Mucosa of stomach (tissue), 1 donor: ENCODE measurements around the gene MUC5AC.
"Not testable (repeated sequence)": the region's sequence is repeated elsewhere in the genome, so short reads cannot be mapped to it uniquely, and the experiment has no call there.

Experiments used
- H3K27me3 ChIP-seq: one replicate; pipeline ENCODE4 v1.7.0; 2013; ENCODE audit warnings: mild to moderate bottlenecking, low read length; ENCODE audit not compliant: control insufficient read depth, insufficient read depth
- H3K36me3 ChIP-seq: one replicate; pipeline ENCODE4 v1.7.0; 2013; ENCODE audit warnings: low read length; ENCODE audit not compliant: control insufficient read depth, insufficient read depth
- H3K4me1 ChIP-seq: one replicate; pipeline ENCODE4 v1.7.0; 2013; ENCODE audit warnings: mild to moderate bottlenecking, low read length; ENCODE audit not compliant: control insufficient read depth, insufficient read depth
- H3K4me3 ChIP-seq: one replicate; pipeline ENCODE4 v1.7.0; 2013; ENCODE audit warnings: low read length
- H3K9ac ChIP-seq: one replicate; pipeline ENCODE4 v1.7.0; 2013; ENCODE audit warnings: mild to moderate bottlenecking, low read length, moderate library complexity
- H3K9me3 ChIP-seq: one replicate; pipeline ENCODE4 v1.7.0; 2013; ENCODE audit warnings: mild to moderate bottlenecking, low read length, moderate library complexity; ENCODE audit not compliant: control insufficient read depth
- donor health status: Pancreatic carcinoma.

The MUC5AC gene

DNA sequence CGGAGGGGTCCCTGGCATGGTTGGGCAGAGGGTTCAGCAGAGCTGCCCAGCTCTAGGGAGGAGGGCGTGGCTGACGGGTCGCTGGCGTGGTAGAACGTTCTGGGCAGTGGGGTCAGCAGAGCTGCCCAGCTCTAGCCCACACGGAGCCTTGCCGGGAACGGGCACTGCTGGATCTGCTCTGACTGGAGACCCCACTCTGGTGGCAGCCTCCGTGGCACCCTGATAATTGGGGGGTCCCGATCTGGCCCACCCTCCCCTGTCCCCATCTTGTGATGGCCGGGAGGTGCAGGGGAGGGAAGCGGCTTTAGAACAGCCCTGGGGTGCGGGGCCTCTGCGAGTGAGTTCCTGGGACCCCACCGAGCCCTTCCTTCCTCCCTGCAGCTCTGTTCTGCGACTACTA, 21.9 kb downstream of the MUC5AC start:
- no peaks in the 10 kb centered on the region for H3K27me3 ChIP-seq
- peaks cover 18% of the 10 kb centered on the region for H3K4me1 ChIP-seq
- H3K9me3 ChIP-seq = no peaks in the 10 kb centered on the region
- H3K36me3 ChIP-seq = peaks cover 59% of the 10 kb centered on the region
- no peak overlapping the region for H3K4me3 ChIP-seq
- no peak overlapping the region for H3K9ac ChIP-seq

- Histone ChIP-seq H3K9me3 (no peaks in the 10 kb centered on the region), H3K36me3 (peaks cover 58% of the 10 kb centered on the region), H3K4me3 (no peak overlapping the region), H3K4me1 (peaks cover 18% of the 10 kb centered on the region), H3K27me3 (no peaks in the 10 kb centered on the region), H3K9ac (no peak overlapping the region)
Observed at GRCh38 chr11:1180171-1180570, 22.4 kb downstream of the MUC5AC start.

DNA sequence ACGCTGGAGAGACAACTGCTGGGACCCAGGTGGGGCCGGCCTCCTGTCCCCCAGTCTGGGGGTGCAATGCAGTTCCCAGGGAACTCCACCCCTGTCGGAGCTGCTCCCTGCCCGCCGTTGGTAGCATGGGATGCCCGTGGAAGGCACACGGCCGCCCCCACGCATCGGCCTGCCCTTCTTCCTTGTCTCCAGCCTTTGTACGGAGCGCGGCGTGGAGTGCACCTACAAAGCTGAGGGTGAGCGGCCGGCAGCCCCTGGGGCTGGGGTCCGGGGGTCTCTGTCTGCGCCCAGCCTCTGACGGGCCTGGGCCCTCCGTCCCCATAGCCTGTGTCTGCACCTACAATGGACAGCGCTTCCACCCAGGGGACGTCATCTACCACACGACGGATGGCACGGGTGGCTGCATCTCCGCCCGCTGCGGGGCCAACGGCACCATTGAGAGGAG, 23.2 kb downstream of the MUC5AC start:
- H3K9ac ChIP-seq = no peak overlapping the region
- H3K9me3 ChIP-seq = no peaks in the 10 kb centered on the region
- peaks cover 58% of the 10 kb centered on the region for H3K36me3 ChIP-seq
- peaks cover 12% of the 10 kb centered on the region for H3K4me1 ChIP-seq
- no peaks in the 10 kb centered on the region for H3K27me3 ChIP-seq
- H3K4me3 ChIP-seq = no peak overlapping the region

DNA sequence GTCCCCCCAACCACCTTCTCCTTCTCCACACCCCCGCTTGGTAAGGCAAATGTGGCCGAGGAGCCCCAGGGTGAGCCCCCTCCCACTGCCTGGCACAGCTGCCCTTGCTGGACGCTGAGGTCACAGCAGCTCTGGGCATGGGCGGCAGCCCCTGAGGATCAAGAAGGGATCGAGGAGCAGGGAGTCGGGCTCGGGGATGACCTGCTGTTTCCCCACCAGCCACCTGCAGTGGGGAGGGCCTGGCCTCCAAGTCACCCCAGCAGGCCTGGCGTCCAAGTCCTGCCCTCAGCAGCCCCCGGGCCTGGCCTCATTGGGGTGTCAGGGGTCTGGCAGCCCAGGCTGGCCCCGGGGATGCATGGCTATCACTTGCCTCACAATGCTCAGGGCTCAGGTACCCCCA, 23.7 kb downstream of the MUC5AC start:
- Histone ChIP-seq H3K9ac (no peak overlapping the region), H3K4me3 (no peak overlapping the region), H3K9me3 (no peaks in the 10 kb centered on the region), H3K36me3 (peaks cover 57% of the 10 kb centered on the region), H3K27me3 (no peaks in the 10 kb centered on the region), H3K4me1 (peaks cover 15% of the 10 kb centered on the region)

- Histone ChIP-seq H3K9me3 (no peaks in the 10 kb centered on the region), H3K4me3 (no peak overlapping the region), H3K36me3 (peaks cover 58% of the 10 kb centered on the region), H3K9ac (no peak overlapping the region), H3K27me3 (no peaks in the 10 kb centered on the region), H3K4me1 (peaks cover 15% of the 10 kb centered on the region)
Observed at GRCh38 chr11:1181853-1182535, 24.2 kb downstream of the MUC5AC start.

- not testable (repeated sequence) for H3K9me3 ChIP-seq, H3K27me3 ChIP-seq, H3K9ac ChIP-seq, H3K4me3 ChIP-seq, H3K4me1 ChIP-seq
- peaks cover 49% of the 10 kb centered on the region for H3K36me3 ChIP-seq
Observed at GRCh38 chr11:1184139-1184538, 26.4 kb downstream of the MUC5AC start.

GRCh38 chr11:1188451-1189130, 30.8 kb downstream of the MUC5AC start:
- H3K4me1 ChIP-seq = peaks cover 11% of the 10 kb centered on the region
- not testable (repeated sequence) for H3K4me3 ChIP-seq, H3K9ac ChIP-seq, H3K9me3 ChIP-seq, H3K27me3 ChIP-seq
- H3K36me3 ChIP-seq = peaks cover 58% of the 10 kb centered on the region

GRCh38 chr11:1189816-1190215, 32.1 kb downstream of the MUC5AC start:
- H3K9ac ChIP-seq, H3K9me3 ChIP-seq, H3K27me3 ChIP-seq, H3K4me3 ChIP-seq: not testable (repeated sequence)
- Histone ChIP-seq H3K4me1 (peaks cover 11% of the 10 kb centered on the region), H3K36me3 (peaks cover 66% of the 10 kb centered on the region)

DNA sequence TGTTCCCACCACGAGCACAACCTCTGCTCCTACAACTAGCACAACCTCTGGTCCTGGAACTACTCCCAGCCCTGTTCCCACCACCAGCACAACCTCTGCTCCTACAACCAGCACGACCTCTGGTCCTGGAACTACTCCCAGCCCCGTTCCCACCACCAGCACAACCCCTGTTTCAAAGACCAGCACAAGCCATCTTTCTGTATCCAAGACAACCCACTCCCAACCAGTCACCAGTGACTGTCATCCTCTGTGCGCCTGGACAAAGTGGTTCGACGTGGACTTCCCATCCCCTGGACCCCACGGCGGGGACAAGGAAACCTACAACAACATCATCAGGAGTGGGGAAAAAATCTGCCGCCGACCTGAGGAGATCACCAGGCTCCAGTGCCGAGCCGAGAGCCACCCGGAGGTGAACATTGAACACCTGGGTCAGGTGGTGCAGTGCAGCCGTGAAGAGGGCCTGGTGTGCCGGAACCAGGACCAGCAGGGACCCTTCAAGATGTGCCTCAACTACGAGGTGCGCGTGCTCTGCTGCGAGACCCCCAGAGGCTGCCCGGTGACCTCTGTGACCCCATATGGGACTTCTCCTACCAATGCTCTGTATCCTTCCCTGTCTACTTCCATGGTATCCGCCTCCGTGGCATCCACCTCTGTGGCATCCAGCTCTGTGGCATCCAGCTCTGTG, 34.2 kb downstream of the MUC5AC start:
- peaks cover 60% of the 10 kb centered on the region for H3K36me3 ChIP-seq
- H3K4me3 ChIP-seq, H3K4me1 ChIP-seq, H3K27me3 ChIP-seq, H3K9ac ChIP-seq, H3K9me3 ChIP-seq: not testable (repeated sequence)

DNA sequence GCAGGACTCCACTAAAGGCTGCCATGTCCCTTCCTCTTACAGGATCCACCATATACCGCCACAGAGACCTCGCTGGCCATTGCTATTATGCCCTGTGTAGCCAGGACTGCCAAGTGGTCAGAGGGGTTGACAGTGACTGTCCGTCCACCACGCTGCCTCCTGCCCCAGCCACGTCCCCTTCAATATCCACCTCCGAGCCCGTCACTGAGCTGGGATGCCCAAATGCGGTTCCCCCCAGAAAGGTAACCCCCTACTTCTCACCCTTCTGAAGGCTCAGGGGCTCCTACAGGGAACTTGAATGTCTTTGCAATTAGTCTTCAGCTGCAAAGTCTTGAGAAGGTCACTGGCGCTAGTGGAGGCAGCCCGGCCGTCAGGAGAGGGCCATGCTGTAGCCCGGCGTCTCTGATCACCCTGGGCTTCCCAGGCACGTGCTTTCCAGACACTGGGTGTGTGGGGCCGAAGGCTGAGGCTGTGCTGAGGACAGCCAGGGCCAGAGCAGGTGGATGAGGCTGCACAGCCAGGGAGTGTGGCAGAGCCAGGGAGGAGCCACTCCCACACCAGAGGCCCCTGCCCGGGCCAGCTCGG, 35.1 kb downstream of the MUC5AC start:
- Histone ChIP-seq H3K9ac (no peak overlapping the region), H3K9me3 (no peaks in the 10 kb centered on the region), H3K4me3 (no peak overlapping the region), H3K36me3 (peaks cover 53% of the 10 kb centered on the region), H3K27me3 (peaks cover 3% of the 10 kb centered on the region), H3K4me1 (peaks cover 4% of the 10 kb centered on the region)

DNA sequence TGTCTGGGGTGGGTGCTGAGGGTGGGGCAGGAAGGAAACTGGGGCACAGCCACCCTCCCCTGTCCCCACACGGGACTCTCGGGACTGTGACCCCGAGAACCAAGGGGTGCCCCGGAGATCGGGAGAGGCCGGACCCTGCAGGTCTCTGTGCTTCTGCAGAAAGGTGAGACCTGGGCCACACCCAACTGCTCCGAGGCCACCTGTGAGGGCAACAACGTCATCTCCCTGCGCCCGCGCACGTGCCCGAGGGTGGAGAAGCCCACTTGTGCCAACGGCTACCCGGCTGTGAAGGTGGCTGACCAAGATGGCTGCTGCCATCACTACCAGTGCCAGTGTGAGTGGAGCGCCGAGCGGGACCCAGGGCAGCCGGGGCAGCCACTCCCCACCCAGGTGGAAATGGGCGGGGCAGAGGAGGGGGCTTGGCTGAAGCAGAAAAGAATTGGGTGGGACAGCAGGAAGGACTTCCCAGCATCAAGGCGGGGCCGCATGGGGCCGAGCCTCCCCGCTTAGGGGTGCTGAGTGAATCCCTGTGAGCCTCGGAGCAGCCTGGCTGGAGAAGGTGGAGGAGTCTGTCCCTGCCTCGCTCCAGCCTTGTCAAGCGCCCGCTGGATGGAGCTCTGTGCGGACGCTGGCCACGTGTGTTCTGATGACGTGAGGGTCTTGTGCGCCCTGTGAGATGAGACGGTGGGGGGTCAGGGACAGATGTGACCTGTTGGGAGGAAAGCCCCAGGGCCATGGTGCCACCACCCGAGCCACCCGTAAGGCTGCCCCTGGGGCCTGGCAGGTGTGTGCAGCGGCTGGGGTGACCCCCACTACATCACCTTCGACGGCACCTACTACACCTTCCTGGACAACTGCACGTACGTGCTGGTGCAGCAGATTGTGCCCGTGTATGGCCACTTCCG, 35.8 kb downstream of the MUC5AC start:
- H3K36me3 ChIP-seq = peaks cover 53% of the 10 kb centered on the region

More for the DNA sequence above, 35.8 kb downstream of the MUC5AC start:
- peaks cover 3% of the 10 kb centered on the region for H3K27me3 ChIP-seq
- H3K4me1 ChIP-seq = peaks cover 4% of the 10 kb centered on the region
- H3K4me3 ChIP-seq = no peak overlapping the region
- H3K9ac ChIP-seq = no peak overlapping the region
- no peaks in the 10 kb centered on the region for H3K9me3 ChIP-seq
